GM12878 (cell line): ENCODE measurements around the gene AGO4. TPM values are rescaled to one million over a fixed set of nuclear protein-coding genes. Genes with fewer than 3 reads are reported as not detected.

Experiments used
- ATAC-seq: fragments of 200-7000 bp; cut with Tn5 transposase; 3 replicates; pipeline ENCODE4 v1.9.1; 2020; ENCODE audit warnings: mild to moderate bottlenecking, moderate library complexity
- BruUV-seq: library from RNA; stranded (reverse); fragments of 400-500 nt; replicated peaks from 2 replicates; lab custom pipeline; 2021; lab: Mats Ljungman, UMichigan
- CTCF ChIA-PET: fragments of 300-600 bp; sonication (Branson Sonifier 250); formaldehyde crosslinking; extraction: SDS; loops from one replicate; lab custom pipeline; 2021; ENCODE audit warnings: inconsistent platforms; lab: Yijun Ruan, JAX
- POLR2A ChIA-PET: fragments of 350-600 bp; formaldehyde crosslinking; extraction: SDS; loops from one replicate; lab custom pipeline; 2021; ENCODE audit warnings: inconsistent platforms; lab: Charles Lee
- RAD21 ChIA-PET: fragments of 300-600 bp; sonication (Branson Sonifier 250); formaldehyde crosslinking; loops from one replicate; lab custom pipeline; 2023; ENCODE audit warnings: antibody characterized with exemption; ENCODE audit not compliant: unreplicated experiment; lab: Charles Lee
- SMC1A ChIA-PET: fragments of 300-600 bp; sonication (Branson Sonifier 250); formaldehyde crosslinking; loops from one replicate; lab custom pipeline; 2023; ENCODE audit not compliant: unreplicated experiment, uncharacterized antibody; lab: Charles Lee
- DNase-seq: peaks from one replicate; pipeline ENCODE4 v3.0.0-alpha.2; 2011; ENCODE audit warnings: low read depth, low spot score
- FAIRE-seq: peaks from 3 replicates; lab custom pipeline; 2011; peaks lifted over from hg19 to GRCh38; lab: Jason Lieb, UNC
- H2AFZ ChIP-seq: 2 replicates; pipeline ENCODE4 v1.6.0; 2011; ENCODE audit warnings: low read depth, low read length, control low read depth; ENCODE audit not compliant: control insufficient read depth
- H3K27ac ChIP-seq: 2 replicates; pipeline ENCODE4 v1.5.1; 2011; ENCODE audit warnings: control low read depth; ENCODE audit not compliant: control insufficient read depth, insufficient read depth
- H3K27me3 ChIP-seq, 2 experiments: replicated peaks in 1 of 2; 2 replicates each; pipeline versions ENCODE4 v1.6.0 to v1.6.1; 2011; ENCODE audit warnings: low read length in 1 of 2; ENCODE audit not compliant: control insufficient read depth in 2 of 2, insufficient read depth in 2 of 2
- H3K36me3 ChIP-seq, 2 experiments: 2 replicates each; pipeline ENCODE4 v1.5.1; 2011; ENCODE audit warnings: low read length in 1 of 2; ENCODE audit not compliant: control insufficient read depth in 2 of 2, insufficient read depth in 2 of 2
- H3K4me1 ChIP-seq: 2 replicates; pipeline ENCODE4 v1.6.1; 2011; ENCODE audit warnings: mild to moderate bottlenecking, low read length, moderate library complexity, mixed read lengths; ENCODE audit not compliant: control insufficient read depth, insufficient read depth
- H3K4me2 ChIP-seq: 2 replicates; pipeline ENCODE4 v1.6.0; 2011; ENCODE audit warnings: control low read depth; ENCODE audit not compliant: control insufficient read depth, insufficient read depth
- H3K4me3 ChIP-seq: fragments of 200-600 bp; sonication (generic); 2 replicates; pipeline ENCODE4 v1.5.1; 2016
- H3K79me2 ChIP-seq: 2 replicates; pipeline ENCODE4 v1.6.0; 2011; ENCODE audit warnings: low read length; ENCODE audit not compliant: control insufficient read depth, insufficient read depth
- H3K9ac ChIP-seq: 2 replicates; pipeline ENCODE4 v1.8.0; 2011; ENCODE audit warnings: low read length, control low read depth, mixed read lengths; ENCODE audit not compliant: control insufficient read depth, insufficient read depth
- H3K9me3 ChIP-seq: replicated peaks from 3 replicates; pipeline ENCODE4 v1.5.1; 2011; ENCODE audit warnings: mild to moderate bottlenecking, low read length; ENCODE audit not compliant: control insufficient read depth, insufficient read depth
- H4K20me1 ChIP-seq: 2 replicates; pipeline ENCODE4 v1.6.0; 2011; ENCODE audit not compliant: control insufficient read depth, insufficient read depth
- SREBF2 ChIP-seq: IDR thresholded peaks from 2 replicates; pipeline ENCODE4 v1.6.1; 2012; ENCODE audit warnings: mild to moderate bottlenecking, low read length
- ZSCAN29 ChIP-seq: fragments of 450-650 bp; IDR thresholded peaks from 2 replicates; pipeline ENCODE4 v1.6.1; 2017; ENCODE audit warnings: mild to moderate bottlenecking, moderate library complexity
- WGBS: methylation state at CpG from one replicate; pipeline ENCODE4 v1.1.6; 2016; ENCODE audit warnings: low lambda C conversion rate; ENCODE audit not compliant: insufficient replicate concordance, insufficient coverage; ENCODE audit errors: missing lambda C conversion rate; 5-methylcytosine and 5-hydroxymethylcytosine counted together
- in situ Hi-C: fragments of 300-500 bp; cut with MboI; formaldehyde crosslinking; loops from 9 replicates; pipeline ENCODE4 v1.14.3; 2018; ENCODE audit warnings: mixed read lengths
- intact Hi-C: fragments of 100-400 bp; cut with micrococcal nuclease; formaldehyde crosslinking; loops from one replicate; pipeline ENCODE4 v1.14.2; 2022; ENCODE audit not compliant: unreplicated experiment
- polyA plus RNA-seq, 11 experiments: library from polyadenylated mRNA; depleted of rRNA in 4 of 11; unstranded in 6 of 11; stranded (reverse) in 5 of 11; fragments of >200 nt; fragmentation: Nextera tagmentation in 4 of 11; fragmentation: Illumina TruSeq in 1 of 11; extraction: Ambion mirVana in 4 of 11; extraction: Trizol in 1 of 11; gene quantifications; 1 replicate in 1 of 11; 2 replicates in 10 of 11; pipeline versions ENCODE4 v1.2.1 to v1.2.3, GENCODE V29; 2011 to 2016; ENCODE audit warnings: inconsistent platforms in 2 of 11, missing spikeins in 2 of 11, low read depth in 1 of 11
- total RNA-seq, 4 experiments: library from RNA; depleted of rRNA in 3 of 4; stranded (reverse); fragments of >200 nt in 3 of 4; fragmentation: Illumina TruSeq in 1 of 4; extraction: Trizol in 1 of 4; gene quantifications; 2 replicates each; pipeline versions ENCODE4 v1.2.1 to v1.2.3, GENCODE V29; 2013 to 2021
- TF ChIP-seq, protein P1 (sequence below): IDR thresholded peaks from 2 replicates; pipeline ENCODE4 v1.6.1; 2012; ENCODE audit warnings: mild to moderate bottlenecking, low read depth, low read length

AGO4 gene
- total and polyA plus RNA-seq, 10 of the 15 experiments (the other 5 are each of a cell fraction or from before 2014, with no cell fraction given): 1.2 to 7.9 (median 3.2) TPM

DNA sequence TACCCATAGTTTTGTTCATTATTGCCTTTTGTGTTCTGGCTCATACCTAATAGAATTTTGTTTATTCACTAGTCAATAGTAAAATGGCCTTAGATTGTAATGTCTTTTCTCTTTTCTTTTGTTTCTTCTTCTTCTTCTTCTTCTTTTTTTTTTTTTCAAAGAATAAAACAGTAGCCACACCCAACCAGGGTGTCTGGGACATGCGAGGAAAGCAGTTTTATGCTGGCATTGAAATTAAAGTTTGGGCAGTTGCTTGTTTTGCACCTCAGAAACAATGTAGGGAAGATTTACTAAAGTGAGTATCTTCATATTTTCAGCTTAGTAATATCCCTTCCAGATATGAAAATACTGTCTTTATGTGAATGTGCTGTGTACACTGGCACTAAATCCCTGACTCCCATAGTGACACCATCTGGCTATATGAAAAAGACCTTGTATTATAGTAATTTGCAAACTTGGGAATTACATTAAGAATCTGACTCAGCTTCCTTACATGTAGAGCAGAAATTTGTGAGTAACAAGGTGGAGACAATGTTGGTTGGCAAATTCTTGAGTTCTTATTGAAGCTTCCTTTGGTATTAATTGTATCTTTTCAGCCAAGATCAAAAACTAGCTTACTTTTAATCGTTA is 24.6 kb downstream of the AGO4 start:
- H4K20me1 ChIP-seq: no peaks in the 10 kb centered on the region
- H3K36me3 ChIP-seq: 0 out of 4 replicates have a peak, but pooled peaks cover 0 to 2% of the 10 kb centered on the region in 2 experiments
- no peaks in the 10 kb centered on the region for H3K4me1 ChIP-seq
- no peak overlapping the region for H3K4me3 ChIP-seq
- no peak for ATAC-seq
- no peak overlapping the region for H2AFZ ChIP-seq
- no peak overlapping the region for H3K9ac ChIP-seq
- no TSS peak for BruUV-seq
- no peak for DNase-seq
- H3K27ac ChIP-seq: no peak overlapping the region
- no peaks in the 10 kb centered on the region for H3K79me2 ChIP-seq
- CTCF ChIA-PET: interaction anchor here (0.6 kb wide), 1 partner anchor 40 kb away, joined by 3 read pairs; no protein-coding TSS in a partner anchor
- TF ChIP-seq, protein P1, sequence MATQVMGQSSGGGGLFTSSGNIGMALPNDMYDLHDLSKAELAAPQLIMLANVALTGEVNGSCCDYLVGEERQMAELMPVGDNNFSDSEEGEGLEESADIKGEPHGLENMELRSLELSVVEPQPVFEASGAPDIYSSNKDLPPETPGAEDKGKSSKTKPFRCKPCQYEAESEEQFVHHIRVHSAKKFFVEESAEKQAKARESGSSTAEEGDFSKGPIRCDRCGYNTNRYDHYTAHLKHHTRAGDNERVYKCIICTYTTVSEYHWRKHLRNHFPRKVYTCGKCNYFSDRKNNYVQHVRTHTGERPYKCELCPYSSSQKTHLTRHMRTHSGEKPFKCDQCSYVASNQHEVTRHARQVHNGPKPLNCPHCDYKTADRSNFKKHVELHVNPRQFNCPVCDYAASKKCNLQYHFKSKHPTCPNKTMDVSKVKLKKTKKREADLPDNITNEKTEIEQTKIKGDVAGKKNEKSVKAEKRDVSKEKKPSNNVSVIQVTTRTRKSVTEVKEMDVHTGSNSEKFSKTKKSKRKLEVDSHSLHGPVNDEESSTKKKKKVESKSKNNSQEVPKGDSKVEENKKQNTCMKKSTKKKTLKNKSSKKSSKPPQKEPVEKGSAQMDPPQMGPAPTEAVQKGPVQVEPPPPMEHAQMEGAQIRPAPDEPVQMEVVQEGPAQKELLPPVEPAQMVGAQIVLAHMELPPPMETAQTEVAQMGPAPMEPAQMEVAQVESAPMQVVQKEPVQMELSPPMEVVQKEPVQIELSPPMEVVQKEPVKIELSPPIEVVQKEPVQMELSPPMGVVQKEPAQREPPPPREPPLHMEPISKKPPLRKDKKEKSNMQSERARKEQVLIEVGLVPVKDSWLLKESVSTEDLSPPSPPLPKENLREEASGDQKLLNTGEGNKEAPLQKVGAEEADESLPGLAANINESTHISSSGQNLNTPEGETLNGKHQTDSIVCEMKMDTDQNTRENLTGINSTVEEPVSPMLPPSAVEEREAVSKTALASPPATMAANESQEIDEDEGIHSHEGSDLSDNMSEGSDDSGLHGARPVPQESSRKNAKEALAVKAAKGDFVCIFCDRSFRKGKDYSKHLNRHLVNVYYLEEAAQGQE: no peak
- TF ChIP-seq SREBF2: no peak
- no peak for TF ChIP-seq ZSCAN29
- TF ChIP-seq, all 136 proteins: peak for 0
- POLR2A ChIA-PET: no interaction called here
- WGBS: 74% methylated on average over 2 of the region's 2 CpGs
- Histone ChIP-seq H3K27me3 (no peaks in the 10 kb centered on the region), H3K4me2 (no peak overlapping the region), H3K9me3 (no peaks in the 10 kb centered on the region)
- in situ Hi-C loops: no loop called here
- RAD21 ChIA-PET: no interaction called here
- SMC1A ChIA-PET: interaction anchor here (1.1 to 1.2 kb wide), 2 partner anchors 10 to 19 kb away, joined by 3 to 4 read pairs; no protein-coding TSS in a partner anchor
- intact Hi-C loops: no loop called here
- FAIRE-seq: no peak
